Measurements from ENCODE around the gene GCNT2.
"Not testable (repeated sequence)": the region's sequence is repeated elsewhere in the genome, so short reads cannot be mapped to it uniquely, and the experiment has no call there.

GCNT2 gene

GRCh38 chr6:10610289-10610688 is 89.1 kb downstream of the GCNT2 start:
- DNase-seq (ENCODE audit: low spot score): no peak

DNA sequence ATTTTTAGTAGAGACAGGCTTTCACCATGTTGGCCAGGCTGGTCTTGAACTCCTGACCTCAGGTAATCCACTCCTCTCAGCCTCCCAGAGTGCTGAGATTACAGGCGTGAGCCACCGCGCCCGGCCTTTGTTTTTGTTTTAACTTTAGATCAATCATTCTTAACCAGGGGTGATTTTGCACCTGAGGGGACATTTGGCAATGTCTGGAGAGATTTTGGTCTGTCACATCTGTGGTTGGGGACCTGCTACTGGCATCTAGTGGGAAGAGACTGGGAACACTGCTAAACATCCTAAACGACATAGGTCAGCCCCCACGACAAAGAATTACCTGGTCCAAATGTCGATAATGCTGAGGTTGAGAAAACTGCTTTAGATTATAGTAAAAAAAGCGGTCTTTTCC is 91.0 kb downstream of the GCNT2 start:
- no peak for DNase-seq (ENCODE audit: low spot score)

GRCh38 chr6:10613077-10613476 is 91.9 kb downstream of the GCNT2 start:
- no peak for DNase-seq (ENCODE audit: low spot score)

DNA sequence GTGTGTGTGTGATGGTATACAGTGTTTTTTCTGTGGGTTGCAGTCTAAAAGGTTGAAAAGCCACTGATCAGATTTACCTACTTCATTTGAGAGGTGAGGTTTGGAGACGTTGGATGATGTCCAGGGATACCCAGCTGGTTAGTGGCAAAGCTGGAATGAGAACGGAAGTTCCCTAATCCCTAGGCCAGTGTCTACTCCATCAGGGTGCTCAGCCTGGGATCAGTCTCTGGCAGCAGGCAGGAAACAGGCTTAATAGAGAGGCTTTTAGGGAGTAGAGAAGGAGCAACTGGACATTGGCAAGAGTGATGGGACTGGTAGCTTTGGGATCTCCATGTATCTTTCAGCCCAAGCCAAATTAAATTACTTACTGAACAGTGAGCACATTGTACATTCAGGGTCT is 92.6 kb downstream of the GCNT2 start:
- no peak for DNase-seq (ENCODE audit: low spot score)

GRCh38 chr6:10615675-10616074 is 94.5 kb downstream of the GCNT2 start:
- no peak for DNase-seq (ENCODE audit: low spot score)

DNA sequence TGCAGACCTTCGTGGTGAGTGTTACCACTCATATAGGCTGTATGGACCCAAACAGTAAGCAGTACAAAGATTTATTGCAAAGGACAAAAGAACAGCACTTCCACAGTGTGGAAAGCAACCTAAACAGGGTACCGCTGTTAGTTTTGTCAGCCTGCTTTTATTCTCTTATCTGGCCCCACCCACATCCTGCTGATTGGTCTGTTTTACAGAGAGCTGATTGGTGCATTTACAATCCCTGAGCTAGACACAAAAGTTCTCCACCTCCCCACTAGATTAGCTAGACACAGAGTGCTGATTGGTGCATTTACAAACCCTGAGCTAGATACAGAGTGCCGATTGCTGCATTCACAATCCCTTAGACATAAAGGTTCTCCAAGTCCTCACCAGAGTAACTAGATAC is 95.1 kb downstream of the GCNT2 start:
- not testable (repeated sequence) for DNase-seq (ENCODE audit: low spot score)

DNA sequence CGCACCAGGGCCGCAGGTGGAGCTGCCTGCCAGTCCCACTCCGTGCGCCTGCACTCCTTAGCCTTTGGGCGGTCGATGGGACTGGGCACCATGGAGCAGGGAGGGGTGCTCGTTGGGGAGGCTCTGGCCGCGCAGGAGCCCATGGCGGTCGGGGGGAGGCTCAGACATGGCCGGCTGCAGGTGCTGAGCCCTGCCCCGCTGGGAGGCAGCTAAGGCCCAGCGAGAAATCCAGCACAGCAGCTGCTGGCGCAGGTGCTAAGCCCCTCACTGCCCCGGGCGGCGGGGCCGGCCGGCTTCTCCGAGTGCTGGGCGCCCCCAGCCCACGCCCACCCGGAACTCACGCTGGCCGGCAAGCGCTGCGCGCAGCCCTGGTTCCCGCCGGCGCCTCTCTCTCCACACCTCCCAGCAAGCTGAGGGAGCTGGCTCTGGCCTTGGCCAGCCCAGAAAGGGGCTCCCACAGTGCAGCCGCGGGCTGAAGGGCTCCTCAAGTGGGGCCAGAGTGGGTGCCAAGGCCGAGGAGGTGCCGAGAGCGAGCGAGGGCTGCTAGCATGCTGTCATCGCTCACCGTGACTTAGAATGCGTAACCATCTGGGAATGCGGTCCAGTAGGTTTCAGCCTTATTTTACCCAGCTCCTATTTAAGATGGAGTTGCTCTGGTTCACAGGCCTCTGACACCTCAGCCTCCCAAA is 96.0 kb downstream of the GCNT2 start:
- DNase-seq (ENCODE audit: low spot score): no peak

DNA sequence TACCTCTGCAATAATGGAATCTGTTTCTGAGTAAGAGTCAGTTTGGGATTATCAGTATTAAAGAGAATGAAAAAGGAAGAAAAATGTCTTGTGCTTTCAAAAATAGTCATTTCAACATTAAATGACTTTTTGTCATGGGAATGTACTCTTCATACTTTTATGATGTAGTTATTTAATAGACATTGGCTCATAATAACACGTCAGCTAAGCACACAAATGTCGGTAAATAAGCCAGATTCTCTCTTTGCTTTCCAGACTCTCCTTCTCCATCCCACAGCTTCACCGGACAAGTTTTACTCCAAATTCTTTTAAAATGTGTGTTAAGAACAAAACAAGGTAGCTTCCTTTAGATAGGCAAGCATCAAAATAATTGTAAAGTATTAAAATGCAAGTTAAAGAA is 97.3 kb downstream of the GCNT2 start:
- DNase-seq (ENCODE audit: low spot score): no peak

GRCh38 chr6:10621213-10621612 is 100.1 kb downstream of the GCNT2 start:
- DNase-seq (ENCODE audit: low spot score): no peak

DNA sequence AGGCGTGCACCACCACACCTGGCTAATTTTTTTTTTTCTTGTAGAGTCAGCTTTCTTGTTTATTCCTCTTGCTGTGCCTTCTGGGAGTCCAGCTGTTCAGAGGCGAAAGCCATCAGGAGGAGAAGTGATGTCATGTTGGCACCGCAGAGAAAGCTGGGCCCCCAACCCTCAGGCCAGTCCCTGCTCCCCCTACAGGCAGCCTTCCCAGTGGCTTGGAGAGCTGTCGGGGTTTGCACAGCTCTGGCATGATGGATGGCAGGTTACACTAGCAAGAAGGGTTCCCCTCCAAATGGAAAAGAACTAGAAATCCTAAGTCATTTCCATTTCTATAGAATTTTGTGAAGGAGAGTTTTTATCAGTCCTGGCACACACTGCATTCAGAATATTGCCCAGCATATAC is 100.7 kb downstream of the GCNT2 start:
- no peak for DNase-seq (ENCODE audit: low spot score)

DNA sequence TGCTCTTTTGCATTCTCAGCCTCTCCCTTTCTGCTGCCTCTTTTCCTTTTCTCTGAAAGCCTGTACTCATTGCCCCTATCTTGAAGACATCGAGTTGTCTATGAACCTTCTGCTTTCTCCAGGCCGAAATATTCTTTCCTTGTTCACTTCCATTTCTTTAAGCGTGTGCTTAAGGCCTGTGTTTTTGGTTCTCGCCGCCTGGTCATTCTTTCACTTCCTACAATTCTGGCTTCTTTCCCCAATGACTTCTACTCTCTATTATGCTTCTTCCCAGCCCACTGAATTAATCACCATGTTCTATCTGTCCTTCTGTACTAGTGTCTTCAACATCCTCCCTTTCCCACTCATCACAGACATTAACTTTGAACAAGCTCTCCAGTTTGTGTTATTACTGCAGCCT is 103.7 kb downstream of the GCNT2 start:
- DNase-seq (ENCODE audit: low spot score): no peak

GRCh38 chr6:10626154-10626741 is 105.1 kb downstream of the GCNT2 start:
- DNase-seq (ENCODE audit: low spot score): no peak

- DNase-seq (ENCODE audit: low spot score): no peak
Observed at GRCh38 chr6:10627800-10628199, 106.6 kb downstream of the GCNT2 start.

- DNase-seq (ENCODE audit: low spot score): no peak
Observed at GRCh38 chr6:10630178-10630577, 109.0 kb downstream of the GCNT2 start.

DNA sequence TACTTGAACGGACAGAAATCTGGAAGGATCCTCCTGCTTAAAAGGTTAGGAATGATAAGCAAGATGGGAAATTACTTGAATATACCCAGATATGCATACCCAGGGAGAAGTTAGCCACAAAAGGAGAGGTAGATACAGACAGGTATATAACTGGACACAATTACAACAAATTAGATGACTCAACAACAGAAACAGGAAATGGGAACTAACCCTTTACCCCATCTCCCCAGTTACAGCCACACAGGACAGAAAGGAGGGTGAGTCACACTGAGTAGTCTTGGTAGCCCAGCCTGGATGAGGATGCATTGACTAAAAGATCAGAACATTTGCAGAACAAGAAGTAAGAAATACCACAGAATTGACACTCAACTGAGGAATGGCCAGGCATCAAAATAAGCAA is 112.1 kb downstream of the GCNT2 start:
- no peak for DNase-seq (ENCODE audit: low spot score)

- no peak for DNase-seq (ENCODE audit: low spot score)
Observed at GRCh38 chr6:10640412-10640811, 119.3 kb downstream of the GCNT2 start.

- DNase-seq (ENCODE audit: low spot score): no peak
Observed at GRCh38 chr6:10641528-10641927, 120.4 kb downstream of the GCNT2 start.

DNA sequence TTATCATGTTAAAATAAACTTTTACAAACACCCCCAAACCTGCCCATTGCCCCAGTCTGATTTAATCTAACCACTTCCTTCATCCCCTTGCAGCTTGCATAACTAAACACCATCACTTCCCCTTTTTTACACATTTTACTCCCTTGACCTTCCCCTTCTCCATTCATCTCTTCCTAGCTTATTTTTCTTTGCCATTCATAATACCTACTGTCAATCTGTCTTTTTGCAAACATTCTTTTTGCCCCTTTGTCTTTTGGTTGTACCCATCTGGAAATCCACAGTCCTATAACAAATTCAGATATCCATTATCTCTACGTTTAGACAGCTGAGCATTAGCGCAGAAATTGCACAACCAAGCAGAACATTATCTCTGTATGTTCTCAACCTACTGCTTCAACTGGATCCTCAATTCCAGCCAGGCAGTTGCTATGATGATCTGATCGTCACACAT is 122.1 kb downstream of the GCNT2 start:
- DNase-seq (ENCODE audit: low spot score): no peak

GRCh38 chr6:10644225-10644624 is 123.1 kb downstream of the GCNT2 start:
- no peak for DNase-seq (ENCODE audit: low spot score)

GRCh38 chr6:10655508-10656055 is 134.4 kb downstream of the GCNT2 start:
- no peak for DNase-seq (ENCODE audit: low spot score)

GRCh38 chr6:10658910-10659698 is 138.0 kb downstream of the GCNT2 start:
- DNase-seq (ENCODE audit: low spot score): no peak

GRCh38 chr6:10659699-10660348 is 138.7 kb downstream of the GCNT2 start:
- peak; percentile 26 for DNase-seq (ENCODE audit: low spot score)

Data from SK-N-DZ (cell line).